Right ventricle myocardium superior (tissue), 1 donor: ENCODE measurements around the gene CAMSAP1. TPM values are rescaled to one million over a fixed set of nuclear protein-coding genes. Genes with fewer than 3 reads are reported as not detected.
A peak's percentile ranks its signal among the peaks of the same experiment; 100 is the strongest.

Source experiments
- ATAC-seq: fragments of 200-7000 bp; cut with Tn5 transposase; one replicate; pipeline ENCODE4 v1.9.1; 2020; ENCODE audit warnings: mild to moderate bottlenecking; ENCODE audit not compliant: poor library complexity
- DNase-seq: peaks from one replicate; pipeline ENCODE4 v3.0.0-alpha.2; 2020
- intact Hi-C: fragments of 100-400 bp; cut with DNase I; formaldehyde crosslinking; loops from one replicate; pipeline ENCODE4 v1.11.2; 2022
- total RNA-seq: library from RNA; stranded (reverse); fragmentation: NEBNext Ultra II Directional; extraction: Animal tissue kit (Norgen Biotek cat#: 25700); gene quantifications from one replicate; pipeline ENCODE4 v1.2.1, GENCODE V29; 2021
- donor health status: DM: no; HTN: yes; CAD: no; lungs with severe emphysema.

The CAMSAP1 gene
- total RNA-seq, 1 donor from 2014 or later, result 18.3 TPM

DNA sequence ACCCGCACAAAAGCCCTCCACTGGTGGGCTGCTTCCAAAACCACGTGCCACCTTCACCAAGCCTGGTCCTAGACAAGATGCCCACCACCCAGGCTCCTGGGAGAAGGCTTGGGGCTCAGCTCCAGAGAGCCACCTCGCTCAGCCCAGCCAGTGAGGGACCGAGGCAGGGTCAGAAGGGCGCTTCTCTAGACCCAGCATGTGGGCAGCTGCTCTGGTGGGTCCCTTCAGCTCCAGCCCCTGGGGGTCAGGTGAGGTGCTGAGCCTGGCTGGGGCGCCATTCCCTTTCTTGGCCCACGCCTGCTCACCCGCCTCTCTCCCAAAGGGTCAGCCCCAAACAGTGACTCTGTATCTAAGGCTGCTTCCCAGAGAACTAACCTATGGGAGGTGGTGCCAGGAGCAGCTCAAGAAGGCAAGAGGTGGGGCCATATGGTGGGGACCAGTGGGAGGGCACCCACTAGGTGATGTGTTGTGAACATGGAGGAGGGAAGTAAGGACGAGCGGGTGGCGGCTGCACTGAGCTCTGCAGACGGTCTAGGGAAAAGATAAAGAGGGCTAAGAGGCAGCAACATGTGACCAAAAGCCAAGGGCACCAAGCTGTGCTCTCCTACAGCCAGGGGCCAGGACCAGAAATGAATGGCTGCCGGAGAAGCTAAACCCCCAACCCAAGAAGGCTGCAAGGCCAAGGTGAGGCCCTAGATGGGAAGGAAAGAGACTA lies 79.3 kb downstream of the CAMSAP1 start:
- intact Hi-C loops, result no loop called here
- ATAC-seq (no peak), DNase-seq (peak; percentile 29)

DNA sequence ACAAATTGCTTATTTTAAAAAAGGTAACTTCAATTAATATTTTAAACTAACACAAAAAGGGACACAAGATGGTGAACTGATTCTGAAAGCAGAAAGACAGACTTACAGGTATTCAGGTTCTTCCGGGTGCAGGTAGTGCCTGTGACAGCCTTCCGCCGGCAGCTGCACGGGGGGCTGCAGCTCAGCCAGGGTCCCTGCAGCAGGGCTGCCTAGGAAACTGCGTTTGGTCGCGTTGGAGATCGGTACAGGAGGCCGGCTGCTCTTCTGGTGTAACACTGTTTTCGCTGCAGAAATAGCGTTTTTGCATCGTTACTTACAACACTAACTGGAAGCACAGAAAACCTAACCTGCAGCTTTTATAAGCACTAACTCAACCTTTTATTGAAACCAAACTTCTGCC lies 80.0 kb downstream of the CAMSAP1 start:
- intact Hi-C loops, result no loop called here
- ATAC-seq, result no peak
- peak; percentile 12 for DNase-seq

DNA sequence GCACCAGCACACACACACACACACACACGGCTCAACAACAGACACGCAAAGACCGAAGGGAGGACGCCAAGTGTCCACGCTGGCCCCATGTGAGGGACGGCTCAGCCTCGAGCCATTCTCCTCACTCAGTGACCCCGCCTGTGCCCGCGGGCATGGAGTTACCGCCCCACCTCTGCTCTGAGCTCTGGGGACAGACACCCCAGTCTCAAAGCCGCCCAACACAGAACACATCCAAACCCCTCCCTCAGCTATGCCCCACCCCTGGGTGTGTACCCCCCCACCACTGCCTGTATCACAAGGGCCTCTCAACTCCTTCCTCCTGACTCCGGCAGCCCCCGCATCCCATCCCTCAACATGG lies 81.2 kb downstream of the CAMSAP1 start:
- intact Hi-C loops, result no loop called here
- DNase-seq, result peak; percentile 26
- ATAC-seq, result no peak

DNA sequence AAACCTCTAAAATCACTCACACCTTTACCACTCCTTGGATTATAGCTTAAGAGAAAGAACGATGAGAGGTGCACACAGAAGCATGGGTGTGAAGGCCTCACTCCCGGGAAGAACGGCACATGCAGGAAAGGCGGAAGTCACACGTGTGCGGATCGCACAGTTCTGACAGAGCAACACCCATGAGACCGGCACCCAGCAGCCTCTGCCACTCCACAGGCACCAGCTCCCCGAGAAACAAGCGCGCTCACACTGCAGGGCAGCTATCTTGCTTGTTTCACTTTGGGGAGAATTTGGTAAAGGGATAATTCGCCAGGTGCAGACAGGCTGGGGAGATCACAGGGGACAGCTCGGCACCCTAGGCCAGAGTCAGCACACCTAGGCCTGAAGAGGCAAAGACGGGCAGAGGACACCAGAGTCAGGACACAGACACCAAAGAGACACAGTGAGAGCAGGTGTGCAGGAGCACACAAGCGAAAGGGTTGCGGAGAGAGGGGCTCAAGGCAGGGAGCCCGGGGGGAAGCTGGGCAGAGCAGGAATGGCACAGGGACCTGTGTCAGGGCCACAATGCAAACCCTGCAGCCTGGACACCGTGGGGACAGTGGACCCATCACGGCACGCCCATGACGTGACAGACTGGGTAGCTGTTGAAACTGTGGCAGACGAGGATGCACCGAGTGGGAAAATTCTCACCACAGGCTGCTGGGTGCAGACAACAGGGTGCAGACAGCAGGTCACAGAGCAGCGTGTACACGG lies 81.7 kb downstream of the CAMSAP1 start:
- DNase-seq (peak; percentile 17), ATAC-seq (no peak)
- intact Hi-C loops, result no loop called here

DNA sequence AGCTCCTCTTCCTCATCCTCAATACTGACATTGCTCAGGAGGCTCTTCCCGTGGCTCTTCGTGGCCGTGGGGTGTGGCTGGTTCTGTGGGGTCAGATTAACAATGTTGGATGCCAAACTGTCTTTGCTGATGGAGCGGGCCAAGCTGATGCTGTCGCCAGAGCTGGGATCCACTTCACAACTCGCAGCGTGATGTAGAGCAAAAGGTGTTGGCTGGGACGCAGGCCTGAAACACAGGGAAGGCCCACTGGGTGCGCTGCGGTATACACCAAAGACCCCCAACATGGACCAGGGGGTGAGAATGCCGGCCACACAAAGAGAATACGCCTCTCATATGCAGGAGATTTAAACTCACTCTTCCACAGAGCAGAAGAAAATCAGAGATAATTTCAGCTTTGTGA lies 84.3 kb downstream of the CAMSAP1 start:
- no peak for DNase-seq
- intact Hi-C loops, result no loop called here
- ATAC-seq, result no peak

DNA sequence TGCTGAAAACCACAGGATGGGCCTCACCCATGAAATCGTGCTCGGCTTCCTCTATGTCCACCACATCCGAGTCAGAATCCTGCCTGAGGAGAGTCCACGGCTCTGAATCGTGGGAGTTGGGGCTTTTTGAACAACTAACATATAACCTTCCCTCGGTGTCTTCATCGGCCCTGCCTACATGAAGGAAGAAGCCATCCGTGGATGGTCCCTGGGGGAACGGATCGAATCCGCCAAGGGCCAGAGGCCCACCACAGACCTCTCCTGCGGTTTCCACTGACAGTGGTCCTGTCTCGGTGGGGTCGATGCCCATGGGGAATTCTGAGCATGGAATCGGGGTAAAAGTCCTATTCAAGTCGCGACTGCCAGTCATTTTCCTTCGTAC lies 85.0 kb downstream of the CAMSAP1 start:
- ATAC-seq, result no peak

DNA sequence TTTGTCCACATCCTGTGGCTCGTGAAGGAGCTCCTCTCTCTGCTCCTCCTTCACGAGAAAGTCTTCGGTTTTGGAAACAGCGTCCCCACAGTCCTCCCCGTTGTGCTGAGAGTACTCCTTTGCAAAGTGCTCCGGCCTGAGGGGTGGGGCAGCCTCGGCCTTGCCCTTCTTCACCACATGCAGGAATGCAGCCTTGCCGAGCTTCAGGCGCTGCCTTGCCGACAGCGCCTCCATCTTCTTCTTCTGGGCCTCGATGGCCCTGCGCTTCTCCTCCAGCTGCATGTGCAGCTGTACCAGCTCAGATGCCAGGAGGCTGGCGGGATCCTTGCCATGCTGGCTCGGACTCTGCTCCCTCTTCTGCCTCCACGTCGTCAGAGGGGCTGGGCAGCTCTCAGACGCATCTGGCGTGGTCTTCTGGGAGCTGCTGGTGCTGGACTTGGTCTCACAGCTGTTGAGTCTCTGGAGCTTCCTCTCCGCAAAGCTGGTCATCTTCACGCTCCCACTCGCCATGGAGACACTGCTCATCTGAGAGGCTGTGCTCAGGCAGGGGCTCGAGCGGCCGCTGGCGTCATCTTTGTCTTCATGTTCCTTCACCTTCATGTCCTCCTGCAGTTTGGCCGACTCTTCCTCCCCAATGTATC lies 85.5 kb downstream of the CAMSAP1 start:
- ATAC-seq (no peak), DNase-seq (peak; percentile 29)
- intact Hi-C loops, result no loop called here

More for the DNA sequence above, 85.0 kb downstream of the CAMSAP1 start:
- intact Hi-C loops, result no loop called here
- peak; percentile 13 for DNase-seq

DNA sequence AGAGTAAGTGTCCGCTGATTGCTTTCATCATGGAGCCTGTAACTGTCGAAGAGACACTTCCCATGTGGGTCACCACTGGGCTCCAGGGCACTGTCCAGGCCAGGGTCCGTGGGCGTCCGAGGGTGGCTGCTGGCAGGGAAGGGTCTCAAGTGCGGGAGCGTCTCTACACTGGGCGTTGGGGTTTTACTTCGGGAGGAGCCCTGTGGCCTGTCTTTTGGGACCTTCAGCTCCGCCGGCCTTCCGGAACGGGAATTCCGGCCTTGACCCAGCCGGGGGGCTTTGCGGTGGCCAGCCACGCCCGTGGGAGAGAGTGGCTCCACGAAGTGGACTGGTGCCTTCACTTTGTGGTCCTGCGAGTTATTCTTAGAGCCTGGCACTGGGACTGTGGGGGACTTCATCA lies 86.2 kb downstream of the CAMSAP1 start:
- ATAC-seq (no peak), DNase-seq (peak; percentile 39)
- intact Hi-C loops, result no loop called here

DNA sequence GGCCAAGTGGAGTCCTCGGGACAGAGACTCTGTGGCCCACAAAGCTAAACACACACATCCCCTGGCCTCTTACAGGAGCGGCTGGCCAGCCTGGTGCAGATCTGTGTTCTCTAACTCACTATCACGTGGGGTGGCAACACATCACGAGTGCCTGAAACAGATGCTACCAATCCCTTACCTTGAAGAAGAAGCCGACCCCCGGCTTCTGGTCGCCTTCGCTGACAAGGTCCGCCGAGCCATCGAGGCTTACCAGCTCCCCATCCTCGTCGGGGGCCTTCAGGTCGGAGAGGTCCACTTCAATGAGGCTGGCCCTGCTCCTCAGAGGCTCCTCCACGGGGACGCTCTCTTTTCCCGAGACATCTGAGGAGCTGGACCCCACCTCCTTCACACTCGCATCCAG lies 86.7 kb downstream of the CAMSAP1 start:
- ATAC-seq (no peak), DNase-seq (peak; percentile 11)
- intact Hi-C loops, result no loop called here

DNA sequence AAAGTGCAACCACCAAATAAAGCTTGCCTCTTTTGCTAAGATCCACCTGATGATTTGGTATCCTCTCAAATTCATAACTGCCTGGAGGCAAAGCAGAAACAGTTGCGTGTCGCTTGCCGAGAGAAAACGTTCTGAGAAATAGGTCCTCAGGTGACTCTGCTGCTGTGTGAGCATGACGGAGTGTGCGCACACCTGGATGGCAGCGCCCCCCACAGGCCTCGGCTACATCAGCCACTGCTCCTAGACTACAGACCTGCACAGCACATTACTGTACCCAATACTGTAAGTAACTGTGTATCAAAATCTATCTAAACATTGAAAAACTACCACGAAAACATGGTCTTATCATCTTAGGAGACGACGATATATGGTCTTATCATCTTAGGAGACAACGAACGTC lies 87.4 kb downstream of the CAMSAP1 start:
- peak; percentile 23 for DNase-seq
- intact Hi-C loops, result no loop called here
- ATAC-seq, result no peak

DNA sequence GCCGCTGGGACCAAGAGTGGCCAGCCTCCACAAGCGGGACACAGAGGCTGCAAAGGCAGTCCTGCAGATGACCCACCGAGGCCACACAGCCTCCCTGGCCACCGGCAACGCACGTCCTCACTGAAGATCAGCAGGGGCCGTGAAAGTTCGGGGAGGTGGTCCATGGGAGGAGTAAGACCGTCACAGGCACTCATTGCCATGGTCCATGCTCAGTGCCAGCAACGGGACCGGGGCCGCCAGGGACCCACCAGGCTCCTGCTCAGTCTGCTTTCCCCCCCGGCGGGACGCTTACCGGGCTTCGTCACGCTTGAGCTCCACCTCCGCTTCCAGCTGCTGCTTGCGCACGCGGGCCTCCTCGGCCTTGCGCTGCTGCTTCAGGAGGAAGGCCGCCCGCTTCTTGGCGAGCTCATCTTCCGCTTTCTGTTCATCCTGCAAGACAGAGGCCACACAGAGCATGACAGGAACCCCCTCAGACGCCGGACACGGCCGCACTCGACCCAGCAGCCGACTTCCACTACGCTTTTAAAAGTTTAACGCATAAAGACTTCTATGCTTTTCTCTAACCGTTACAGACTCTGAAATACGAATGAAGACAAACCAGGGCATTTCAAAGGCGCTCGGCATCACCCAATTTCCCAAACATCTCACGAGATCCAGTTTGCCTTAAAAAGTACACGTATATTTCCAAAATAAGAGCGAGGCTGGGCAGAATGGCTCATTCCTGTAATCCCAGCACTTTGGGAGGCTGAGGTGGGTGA lies 88.4 kb downstream of the CAMSAP1 start:
- DNase-seq (peak; percentile 38), ATAC-seq (no peak)
- intact Hi-C loops, result no loop called here

DNA sequence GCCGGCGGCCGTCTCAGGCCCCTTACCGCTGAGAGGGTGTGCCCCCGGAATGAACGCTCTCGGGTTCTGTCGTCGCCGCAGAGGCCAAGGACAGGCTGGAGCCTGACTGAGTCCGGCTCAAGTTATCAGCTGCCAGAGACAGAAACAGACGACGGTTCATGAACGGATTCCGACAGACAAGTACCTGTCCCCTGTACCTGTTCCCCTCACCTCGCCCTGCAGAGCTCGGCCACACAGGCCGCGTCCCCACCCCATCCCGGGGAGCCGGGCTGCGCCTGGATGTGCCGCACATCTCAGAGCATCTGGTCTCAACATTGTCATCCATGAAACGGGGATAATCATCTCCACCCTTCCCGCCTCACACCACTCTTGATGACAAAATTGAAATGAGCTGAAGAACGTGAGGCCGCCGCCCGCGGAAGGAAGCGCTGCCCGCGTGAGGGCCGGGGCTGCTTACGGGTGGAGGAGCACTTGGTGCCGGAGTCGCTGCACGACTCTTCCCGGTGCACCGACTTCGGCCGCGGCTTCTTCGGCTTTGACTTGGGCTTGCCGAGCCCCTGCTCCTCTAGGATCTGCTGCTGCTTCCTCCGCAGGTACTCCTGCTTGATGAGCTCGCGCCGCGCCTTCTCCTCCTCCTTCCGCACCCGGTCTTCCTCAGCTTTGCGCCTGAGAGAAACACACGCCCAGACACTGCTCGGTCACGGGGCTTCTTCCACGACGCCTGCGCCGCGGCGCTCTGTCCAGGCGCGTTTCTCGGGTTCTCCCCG lies 89.2 kb downstream of the CAMSAP1 start:
- intact Hi-C loops, result no loop called here
- no peak for ATAC-seq
- peak; percentile 26 for DNase-seq

DNA sequence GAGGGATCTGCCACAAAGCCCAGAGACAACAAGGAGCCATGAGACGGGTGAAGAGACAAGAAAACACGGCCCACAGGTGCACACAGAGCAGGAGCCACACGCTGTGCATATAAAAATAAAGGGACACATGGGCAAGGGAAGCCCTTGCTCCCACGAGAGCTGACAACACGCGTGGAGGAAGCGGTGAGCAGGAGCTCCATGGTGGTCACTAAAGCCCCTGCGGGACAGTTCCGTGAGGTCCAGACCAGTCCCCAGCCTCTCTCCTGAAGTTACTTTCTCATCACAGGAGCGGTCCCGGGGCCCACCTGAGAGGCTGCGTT lies 90.7 kb downstream of the CAMSAP1 start:
- ATAC-seq (no peak), DNase-seq (peak; percentile 18)
- intact Hi-C loops, result no loop called here

DNA sequence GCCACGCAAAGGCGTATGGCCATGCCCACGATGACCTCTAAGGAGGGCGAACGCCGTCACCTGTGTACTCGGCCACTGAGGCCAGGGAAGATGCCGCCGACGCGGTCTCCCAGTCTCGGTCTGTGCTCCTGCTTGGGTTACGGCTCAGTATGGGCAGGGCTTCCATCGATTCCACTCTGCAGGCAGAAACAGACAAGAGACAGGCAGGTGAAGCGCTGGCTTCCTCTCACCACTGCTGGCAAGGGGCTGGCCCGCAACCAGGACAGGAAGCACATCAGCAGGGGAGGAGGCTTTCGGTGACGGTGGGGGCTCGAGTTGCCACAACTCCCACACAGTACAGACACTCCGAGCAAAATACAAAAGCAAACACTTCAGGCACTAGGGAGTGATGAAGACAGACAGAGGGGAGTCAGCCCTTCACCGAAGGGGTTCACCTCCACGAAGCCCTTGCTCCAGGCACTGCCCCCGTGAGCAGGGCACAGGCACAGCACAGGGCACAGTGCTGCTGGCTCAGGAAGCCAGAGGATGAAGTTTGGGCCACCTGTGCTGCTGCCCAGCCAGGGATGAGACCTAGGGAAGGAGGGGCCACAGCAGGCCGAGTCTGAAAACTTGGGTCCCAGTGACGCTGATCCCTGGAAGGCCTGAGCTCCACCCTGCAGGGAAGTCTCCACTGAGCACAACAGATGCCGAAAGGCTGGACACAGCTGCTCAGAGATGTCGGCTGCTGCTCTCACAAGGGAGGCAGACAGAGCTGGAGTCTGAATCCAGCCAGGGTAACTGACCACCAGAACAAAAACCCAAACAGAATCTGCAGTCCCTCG lies 91.3 kb downstream of the CAMSAP1 start:
- no peak for ATAC-seq
- DNase-seq, result peak; percentile 30
- intact Hi-C loops, result no loop called here

DNA sequence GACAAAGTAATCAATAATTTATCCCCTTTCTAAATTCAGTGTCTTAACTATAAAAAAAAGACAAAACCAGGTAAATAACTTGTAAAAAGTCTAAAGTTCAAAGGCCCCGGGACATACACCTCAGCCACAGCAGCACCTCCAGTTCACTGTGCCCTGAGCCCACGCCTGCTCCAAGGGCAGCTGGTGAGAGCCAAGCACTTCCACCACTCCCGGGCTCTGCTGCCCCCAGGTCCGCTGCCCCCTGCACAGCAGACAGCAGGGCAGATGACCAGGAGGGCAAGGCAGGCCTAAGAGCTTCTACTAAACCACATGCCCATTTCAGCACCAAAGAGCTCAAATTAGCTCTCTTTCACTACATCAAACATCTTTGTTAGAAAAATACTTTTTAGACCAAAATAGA lies 91.9 kb downstream of the CAMSAP1 start:
- intact Hi-C loops, result no loop called here
- peak; percentile 27 for DNase-seq
- ATAC-seq, result no peak

DNA sequence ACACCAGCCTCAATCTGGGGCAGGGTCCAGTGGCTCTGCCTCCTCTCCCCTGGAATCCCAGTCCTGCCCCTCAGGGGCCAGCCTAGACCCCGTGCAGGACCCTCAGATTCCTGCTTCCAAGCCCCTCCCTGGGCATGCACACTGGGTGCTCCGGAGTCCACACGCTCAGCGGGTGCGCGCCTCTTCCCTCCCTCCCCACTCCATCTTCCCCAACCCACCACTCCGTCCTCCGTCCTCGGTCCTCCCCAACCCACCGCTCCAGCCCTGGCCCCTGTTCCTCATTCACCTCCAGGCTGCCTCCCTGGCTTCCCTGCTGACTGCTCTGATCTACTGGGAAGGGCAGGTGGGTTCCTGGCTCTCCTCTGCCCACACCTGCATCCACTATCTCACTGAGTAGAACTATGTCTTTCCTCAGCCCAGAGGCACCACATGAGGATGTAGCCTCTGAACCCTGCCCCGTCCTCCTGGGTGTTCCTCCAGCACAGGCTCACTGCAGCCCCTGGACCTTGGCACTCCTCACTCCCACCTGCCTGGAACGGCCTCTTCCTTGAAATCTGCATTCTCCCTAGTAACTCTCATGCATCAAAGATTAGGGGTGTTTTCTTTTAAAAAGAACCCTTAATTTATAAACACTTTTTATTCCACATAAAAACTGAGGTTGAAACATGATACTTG lies 92.8 kb downstream of the CAMSAP1 start:
- intact Hi-C loops, result no loop called here
- peak; percentile 23 for DNase-seq
- ATAC-seq, result no peak

DNA sequence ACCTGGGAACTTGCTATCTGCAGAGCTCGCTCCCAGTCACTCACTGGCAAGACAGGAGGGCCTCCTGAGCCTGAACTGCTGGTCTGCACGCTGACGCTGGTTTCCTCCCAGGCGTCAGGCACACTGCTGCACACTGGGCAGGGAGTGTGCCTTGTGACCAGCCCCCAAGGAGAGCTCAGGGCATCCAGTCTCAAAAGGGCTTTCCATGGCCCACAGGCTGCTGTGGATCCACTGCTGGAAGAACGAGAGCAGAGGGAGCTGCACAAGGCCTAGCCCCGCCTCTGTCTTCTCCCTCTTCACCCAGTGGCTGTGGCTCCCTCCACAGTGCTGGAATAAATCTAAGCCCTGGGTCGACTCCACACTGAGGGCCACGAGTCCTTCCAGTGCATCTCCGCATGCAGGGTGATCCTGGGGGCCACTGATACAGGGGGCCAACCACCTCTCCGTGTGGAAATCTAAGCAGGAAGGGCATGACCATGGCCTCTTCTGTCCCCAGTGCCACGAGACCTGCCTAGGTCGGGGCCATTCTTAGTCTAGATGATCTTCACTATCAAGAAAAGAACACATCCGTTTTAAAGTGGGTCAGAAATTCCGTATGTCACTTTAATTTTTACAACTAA lies 93.6 kb downstream of the CAMSAP1 start:
- intact Hi-C loops, result no loop called here
- DNase-seq (peak; percentile 10), ATAC-seq (no peak)
